Limb (tissue), 2 donors: Measurements from ENCODE around the gene CENPX.
"Not testable (repeated sequence)": the region's sequence is repeated elsewhere in the genome, so short reads cannot be mapped to it uniquely, and the experiment has no call there.

Experiments
- DNase-seq, 2 donors: peaks; one replicate each; pipeline ENCODE4 v3.0.0-alpha.2; 2016; ENCODE audit errors: extremely low spot score in 2 of 2

CENPX gene

GRCh38 chr17:81998691-81999438 lies 23.8 kb downstream of the CENPX start:
- DNase-seq: no peak

- DNase-seq: no peak
Observed at GRCh38 chr17:81998212-81998611, 24.5 kb downstream of the CENPX start.

DNA sequence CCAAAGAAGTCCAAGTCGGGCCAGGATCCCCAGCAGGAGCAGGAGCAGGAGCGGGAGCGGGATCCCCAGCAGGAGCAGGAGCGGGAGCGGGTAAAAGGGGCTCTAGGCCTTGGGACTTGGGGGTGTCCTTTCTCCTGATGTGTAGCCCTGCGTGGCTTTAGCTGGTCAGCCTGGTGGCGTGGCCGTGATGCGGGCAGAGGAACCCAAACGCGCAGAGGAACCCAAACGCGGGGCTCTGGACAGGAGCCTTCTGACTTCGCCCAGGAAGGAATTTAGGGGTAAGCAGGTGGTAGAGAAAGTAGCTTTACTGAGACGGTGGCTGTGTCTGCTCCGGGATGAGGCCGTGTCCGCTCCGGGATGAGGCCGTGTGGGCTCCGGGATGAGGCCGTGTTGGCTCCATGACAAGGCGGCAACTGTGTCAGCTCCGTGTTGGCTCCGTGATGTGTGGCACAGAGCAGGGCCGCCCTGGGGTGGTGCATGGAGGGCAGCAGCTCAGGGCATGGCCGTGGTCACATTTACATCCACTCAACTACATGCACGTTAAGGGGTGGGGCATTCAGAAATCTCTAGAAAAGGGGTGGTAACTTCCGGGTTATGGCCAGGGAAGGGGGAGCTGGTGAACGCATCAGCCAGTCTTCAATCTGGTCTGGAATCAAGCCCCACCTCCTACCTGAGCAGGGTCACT lies 25.8 kb downstream of the CENPX start:
- no peak for DNase-seq

DNA sequence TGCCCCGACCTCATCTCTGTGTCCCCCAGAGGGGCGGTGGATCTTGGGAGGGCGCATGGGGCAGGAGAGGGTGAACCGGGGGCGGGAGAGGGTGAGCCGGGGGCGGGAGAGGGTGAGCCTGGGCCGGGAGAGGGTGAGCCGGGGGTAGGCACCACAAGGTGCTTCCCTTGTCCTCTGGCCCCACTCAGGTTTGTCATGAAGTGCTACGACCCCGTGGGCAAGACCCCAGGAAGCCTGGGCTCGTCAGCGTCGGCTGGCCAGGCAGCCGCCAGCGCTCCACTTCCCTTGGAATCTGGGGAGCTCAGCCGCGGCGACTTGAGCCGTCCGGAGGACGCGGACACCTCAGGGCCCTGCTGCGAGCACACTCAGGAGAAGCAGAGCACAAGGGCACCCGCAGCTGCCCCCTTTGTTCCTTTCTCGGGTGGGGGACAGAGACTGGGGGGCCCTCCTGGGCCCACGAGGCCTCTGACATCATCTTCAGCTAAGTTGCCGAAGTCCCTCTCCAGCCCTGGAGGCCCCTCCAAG lies 26.4 kb downstream of the CENPX start:
- DNase-seq: no peak

GRCh38 chr17:81995463-81996231 lies 27.0 kb downstream of the CENPX start:
- peak in 1 of 2 donors; percentile 28 for DNase-seq

GRCh38 chr17:81994593-81995462 lies 27.9 kb downstream of the CENPX start:
- DNase-seq: peak in 1 of 2 donors; percentile 56

GRCh38 chr17:81993729-81994592 lies 28.7 kb downstream of the CENPX start:
- DNase-seq: no peak

- no peak for DNase-seq
Observed at GRCh38 chr17:81992306-81993102, 30.2 kb downstream of the CENPX start.

DNA sequence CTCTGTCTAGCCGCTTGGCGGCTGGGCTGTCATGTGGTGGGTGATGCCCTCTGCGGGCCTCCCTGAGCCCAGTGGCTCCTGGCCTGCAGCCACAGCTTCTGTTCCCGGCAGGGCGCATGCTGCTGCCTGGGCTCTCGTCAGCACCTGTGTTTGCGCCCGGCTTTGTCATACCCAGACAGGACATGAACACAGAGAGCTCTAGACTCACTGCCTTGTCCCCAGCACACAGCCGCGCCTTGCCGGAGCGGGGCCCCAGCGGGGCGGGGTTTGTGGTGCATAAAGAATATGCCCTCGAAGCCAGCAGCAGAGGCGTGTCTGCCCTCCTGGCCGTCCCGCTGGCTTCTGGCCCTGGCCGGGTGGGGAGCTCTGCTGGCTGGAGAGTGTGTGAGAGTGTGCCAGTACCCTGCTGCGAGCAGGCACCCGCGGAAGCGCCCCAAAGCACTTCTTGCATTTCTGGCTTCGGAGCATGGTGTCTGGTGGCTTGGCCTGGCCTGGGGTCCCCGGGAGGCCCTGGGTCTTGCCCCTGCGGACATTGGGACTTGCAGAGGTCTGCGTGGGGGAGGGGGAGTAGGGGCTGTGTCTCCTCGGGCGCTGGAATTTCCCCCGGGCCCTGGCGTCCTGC lies 30.9 kb downstream of the CENPX start:
- peak in 1 of 2 donors; percentile 74 for DNase-seq

- no peak for DNase-seq
Observed at GRCh38 chr17:81990836-81991683, 31.6 kb downstream of the CENPX start.

- DNase-seq: no peak
Observed at GRCh38 chr17:81987161-81987770, 35.4 kb downstream of the CENPX start.

DNA sequence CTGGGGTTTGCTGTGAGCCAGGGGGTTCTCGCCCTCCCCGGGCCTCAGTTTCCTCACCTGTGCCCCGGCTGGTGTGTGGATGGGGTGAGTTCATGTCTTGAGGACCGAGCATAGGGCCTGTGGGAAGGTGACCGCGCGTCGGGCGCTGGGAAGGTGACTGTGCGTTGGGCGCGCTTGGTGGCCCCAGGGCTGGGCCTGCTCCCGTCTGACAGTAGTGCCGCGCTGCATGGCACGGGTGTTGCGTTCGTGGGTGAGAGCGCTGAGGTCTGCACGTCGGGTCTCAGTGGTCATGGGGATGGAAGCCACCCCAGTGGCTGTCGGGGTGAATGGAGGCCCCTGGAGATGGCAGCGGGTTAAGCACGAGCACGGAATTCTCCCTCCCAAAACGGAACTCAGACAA lies 36.1 kb downstream of the CENPX start:
- DNase-seq: no peak

GRCh38 chr17:81984773-81985410 lies 37.8 kb downstream of the CENPX start:
- DNase-seq: no peak

DNA sequence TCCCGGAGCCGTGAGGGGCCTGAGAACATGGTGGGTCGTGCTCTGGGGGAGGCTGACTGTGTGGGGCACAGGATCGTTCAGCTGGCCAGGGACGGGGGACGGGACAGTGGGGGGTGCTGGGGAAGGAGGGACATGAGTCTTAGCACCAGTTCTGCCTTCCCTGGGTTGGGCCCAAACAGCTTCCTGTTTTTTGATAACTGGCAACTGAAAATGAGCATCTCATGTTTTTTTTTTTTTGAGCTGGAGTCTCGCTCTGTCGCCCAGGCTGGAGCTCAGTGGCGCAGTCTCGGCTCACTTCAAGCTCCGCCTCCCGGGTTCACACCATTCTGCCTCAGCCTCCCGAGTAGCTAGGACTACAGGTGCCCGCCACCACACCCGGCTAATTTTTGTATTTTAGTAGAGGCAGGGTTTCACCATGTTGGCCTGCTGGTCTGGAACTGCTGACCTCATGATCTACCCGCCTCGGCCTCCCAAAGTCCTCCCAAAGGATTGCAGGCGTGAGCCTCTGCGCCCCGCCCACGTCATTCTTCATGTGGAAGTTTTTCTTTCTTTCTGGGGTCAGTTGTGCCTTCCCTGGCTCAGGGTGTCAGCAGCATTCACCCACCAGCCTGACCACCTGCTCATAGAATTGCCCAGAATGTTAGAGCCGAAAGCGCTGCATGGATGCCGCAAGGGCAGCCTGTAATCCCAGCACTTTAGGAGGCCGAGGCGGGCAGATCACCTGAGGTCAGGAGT lies 38.9 kb downstream of the CENPX start:
- DNase-seq: no peak

DNA sequence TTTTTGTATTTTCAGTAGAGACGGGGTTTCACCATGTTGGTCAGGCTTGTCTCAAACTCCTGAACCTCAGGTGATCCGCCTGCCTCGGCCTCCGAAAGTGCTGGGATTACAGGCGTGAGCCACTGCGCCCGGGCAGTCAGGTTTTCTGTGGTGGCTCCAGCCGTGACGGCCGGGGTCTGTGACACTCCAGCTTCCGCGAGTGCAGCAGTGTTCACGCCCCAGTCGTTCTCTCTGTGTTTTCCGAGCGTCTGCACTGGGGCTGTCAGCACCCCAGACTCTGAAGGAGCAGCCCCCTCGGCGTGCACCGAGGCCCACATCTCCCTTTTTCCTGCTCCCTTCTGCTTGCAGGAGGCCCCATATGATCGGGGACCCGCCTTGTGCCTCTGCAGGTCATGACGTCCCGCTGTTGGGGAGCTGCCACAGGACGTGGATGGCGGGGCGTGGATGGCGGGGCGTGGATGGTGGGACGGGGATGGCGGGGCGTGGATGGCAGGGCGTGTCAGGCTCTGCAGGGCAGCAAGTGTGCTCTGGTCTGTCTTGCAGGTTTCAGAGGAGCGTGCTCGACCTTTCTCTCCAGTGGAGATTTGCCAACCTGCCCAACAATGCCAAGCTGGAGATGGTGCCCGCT lies 39.6 kb downstream of the CENPX start:
- DNase-seq: no peak

GRCh38 chr17:81981511-81981910 lies 41.2 kb downstream of the CENPX start:
- not testable (repeated sequence) for DNase-seq
